Endothelial cell of hepatic sinusoid (primary cell): ENCODE results near the gene SLC9A9.
"Not testable (repeated sequence)": the region's sequence is repeated elsewhere in the genome, so short reads cannot be mapped to it uniquely, and the experiment has no call there.

Source experiments
- in situ Hi-C: cut with HindIII; loops from 2 replicates; pipeline ENCODE4 v1.10.0; 2017; ENCODE audit warnings: low sequenced_read_pairs

SLC9A9 gene

GRCh38 chr3:143526011-143526545 is 322.2 kb downstream of the SLC9A9 start:
- in situ Hi-C loops = no loop called here

- in situ Hi-C loops = no loop called here
Measured at GRCh38 chr3:143525408-143525807, 322.9 kb downstream of the SLC9A9 start.

- in situ Hi-C loops = no loop called here
Measured at GRCh38 chr3:143521803-143522202, 326.5 kb downstream of the SLC9A9 start.

- in situ Hi-C loops = not testable (repeated sequence)
Measured at GRCh38 chr3:143517131-143517530, 331.1 kb downstream of the SLC9A9 start.

GRCh38 chr3:143514874-143515273 is 333.4 kb downstream of the SLC9A9 start:
- in situ Hi-C loops = no loop called here

GRCh38 chr3:143514109-143514508 is 334.2 kb downstream of the SLC9A9 start:
- in situ Hi-C loops = no loop called here

GRCh38 chr3:143511174-143511879 is 336.9 kb downstream of the SLC9A9 start:
- in situ Hi-C loops = no loop called here

GRCh38 chr3:143510601-143511000 is 337.7 kb downstream of the SLC9A9 start:
- in situ Hi-C loops = no loop called here

GRCh38 chr3:143507735-143508580 is 340.3 kb downstream of the SLC9A9 start:
- in situ Hi-C loops = no loop called here

GRCh38 chr3:143506190-143506589 is 342.1 kb downstream of the SLC9A9 start:
- in situ Hi-C loops = no loop called here

- in situ Hi-C loops = no loop called here
Measured at GRCh38 chr3:143503325-143503885, 344.9 kb downstream of the SLC9A9 start.

GRCh38 chr3:143502081-143502480 is 346.2 kb downstream of the SLC9A9 start:
- in situ Hi-C loops = no loop called here

GRCh38 chr3:143497382-143497781 is 350.9 kb downstream of the SLC9A9 start:
- in situ Hi-C loops = no loop called here

GRCh38 chr3:143496191-143496590 is 352.1 kb downstream of the SLC9A9 start:
- in situ Hi-C loops = no loop called here

- in situ Hi-C loops = no loop called here
Measured at GRCh38 chr3:143495527-143495926, 352.7 kb downstream of the SLC9A9 start.

- in situ Hi-C loops = loop anchor here (10.0 kb wide), 1 partner anchor 62 kb away; no protein-coding TSS in a partner anchor
Measured at GRCh38 chr3:143486611-143487010, 361.7 kb downstream of the SLC9A9 start.

GRCh38 chr3:143484846-143485512 is 363.3 kb downstream of the SLC9A9 start:
- in situ Hi-C loops = loop anchor here (10.0 kb wide), 1 partner anchor 60 kb away; no protein-coding TSS in a partner anchor

- in situ Hi-C loops = loop anchor here (10.0 kb wide), 1 partner anchor 58 kb away; no protein-coding TSS in a partner anchor
Measured at GRCh38 chr3:143483214-143483613, 365.1 kb downstream of the SLC9A9 start.

- in situ Hi-C loops = loop anchor here (10.0 kb wide), 1 partner anchor 58 kb away; no protein-coding TSS in a partner anchor
Measured at GRCh38 chr3:143482106-143483088, 365.9 kb downstream of the SLC9A9 start.
